NT2/D1 (cell line): ENCODE measurements around the gene DLK1.

Experiments used
- SUZ12 ChIP-seq: IDR thresholded peaks from 2 replicates; pipeline ENCODE4 v1.6.1; 2011; ENCODE audit not compliant: insufficient read length, insufficient read depth; ENCODE audit errors: extremely low read depth
- YY1 ChIP-seq: IDR thresholded peaks from 2 replicates; pipeline ENCODE4 v1.6.1; 2011; ENCODE audit not compliant: insufficient read length, insufficient read depth

- no peak for TF ChIP-seq YY1
- no peak for TF ChIP-seq SUZ12
These were observed 10.9 kb upstream of the DLK1 start for GRCh38 chr14:100715803-100716202.
